Measurements from ENCODE around the gene MAP6.

MAP6 gene

DNA sequence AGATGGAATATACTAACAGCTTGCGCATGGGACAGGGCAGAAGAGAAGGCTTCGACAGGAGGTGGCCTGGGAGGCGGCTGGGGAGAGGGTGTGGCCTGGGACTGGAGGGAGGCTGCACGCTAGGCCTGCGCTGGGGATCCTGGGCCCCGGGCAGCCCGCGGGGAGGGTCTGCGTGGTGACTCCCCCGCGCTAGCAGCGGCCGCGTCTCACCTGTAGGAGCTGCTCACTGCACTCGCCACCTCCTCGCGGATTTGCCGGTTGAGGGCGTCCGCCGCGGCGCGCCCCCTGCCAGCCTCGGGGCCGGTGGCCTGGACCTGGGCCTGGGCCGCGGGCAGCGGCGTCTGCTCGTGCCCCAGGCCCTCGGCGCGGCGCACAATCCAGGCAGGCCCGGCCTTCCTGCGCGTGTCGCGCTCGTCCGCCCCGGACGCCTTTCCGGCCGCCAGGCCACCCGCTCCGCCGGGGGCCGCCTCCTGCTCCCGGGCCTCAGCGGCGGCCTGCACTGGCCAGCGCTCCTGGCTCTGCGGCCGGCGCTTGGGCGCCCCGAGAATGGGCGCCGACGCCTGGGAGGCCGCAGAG, 1.5 kb downstream of the MAP6 start:
- DNase-seq (ENCODE audit: low read depth in 3 of 3), result no peak

DNA sequence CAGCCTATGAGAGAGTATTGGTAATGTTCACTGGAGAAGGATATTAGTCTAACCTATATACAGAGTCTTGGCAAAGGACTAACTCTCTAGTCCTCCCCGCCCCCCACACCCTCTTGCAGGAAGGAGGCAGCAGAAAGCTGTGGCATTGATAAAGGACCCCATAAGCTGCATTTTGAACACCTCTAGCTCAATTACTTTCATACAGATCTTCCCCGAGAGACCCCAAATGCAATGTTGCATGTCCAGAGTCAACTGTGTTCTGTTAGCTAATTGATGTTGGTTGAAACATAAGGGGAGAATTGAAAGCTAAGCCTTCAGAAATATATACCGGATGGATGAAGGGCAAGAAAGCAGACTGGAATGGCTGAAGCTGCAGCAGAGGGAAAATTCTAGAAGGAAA, 2.8 kb downstream of the MAP6 start:
- no peak for DNase-seq (ENCODE audit: low read depth in 3 of 3)

DNA sequence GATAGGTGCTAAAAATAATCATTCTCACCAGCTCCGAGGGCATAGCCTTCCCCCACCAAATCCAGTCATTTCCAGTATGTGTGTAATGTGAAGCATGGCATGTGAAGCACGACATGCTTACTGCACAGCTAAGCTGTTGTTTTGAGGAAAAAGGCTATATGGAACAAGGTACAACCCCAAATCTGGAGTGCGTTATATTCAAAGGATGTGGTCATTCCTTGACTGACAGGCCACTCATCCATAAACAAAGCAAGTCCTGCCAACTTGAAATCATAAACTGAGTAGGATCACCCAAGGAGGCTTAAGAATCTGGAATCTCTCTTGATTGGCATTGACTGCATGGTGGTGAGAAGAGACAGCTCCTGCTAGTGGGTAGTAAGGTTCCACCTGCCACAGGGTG, 3.7 kb downstream of the MAP6 start:
- no peak for DNase-seq (ENCODE audit: low read depth in 3 of 3)

DNA sequence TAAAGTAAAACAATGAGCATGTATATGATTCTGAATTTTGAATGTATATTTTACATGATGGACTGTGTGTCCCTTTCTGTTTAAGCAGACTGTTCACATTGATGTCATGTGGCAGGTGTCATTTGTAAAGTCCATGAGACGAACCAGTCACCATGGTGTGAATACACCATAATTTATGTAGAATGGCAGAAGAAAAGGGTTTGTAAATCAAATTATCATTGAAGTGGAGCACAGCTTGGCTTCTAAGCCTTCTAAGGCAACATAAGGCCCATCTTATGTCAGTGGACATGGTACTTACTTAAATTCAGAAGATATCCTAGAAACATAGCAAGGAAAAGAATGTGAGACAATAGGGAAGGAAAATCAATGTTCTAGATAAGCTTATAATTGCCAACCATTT, 4.4 kb downstream of the MAP6 start:
- no peak for DNase-seq (ENCODE audit: low read depth in 3 of 3)

DNA sequence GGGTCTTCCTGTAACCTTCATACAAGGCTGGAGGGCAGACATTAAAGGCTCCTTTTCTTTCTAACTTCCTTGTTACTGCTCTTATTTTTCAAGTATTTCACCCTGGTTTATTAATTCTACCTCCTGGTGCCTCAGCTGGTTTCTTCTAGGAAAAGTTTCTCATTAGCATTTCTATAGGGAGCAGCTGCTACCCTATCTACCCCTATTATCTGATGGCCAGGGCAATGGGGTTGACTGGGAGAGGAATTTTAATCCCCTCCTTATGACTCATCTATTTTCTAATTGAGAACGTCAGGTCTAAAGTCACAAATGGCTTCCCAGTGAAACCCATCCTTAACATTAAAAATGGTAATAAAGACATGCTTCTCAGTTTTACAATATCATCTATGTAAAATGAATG, 5.0 kb downstream of the MAP6 start:
- no peak for DNase-seq (ENCODE audit: low read depth in 3 of 3)

DNA sequence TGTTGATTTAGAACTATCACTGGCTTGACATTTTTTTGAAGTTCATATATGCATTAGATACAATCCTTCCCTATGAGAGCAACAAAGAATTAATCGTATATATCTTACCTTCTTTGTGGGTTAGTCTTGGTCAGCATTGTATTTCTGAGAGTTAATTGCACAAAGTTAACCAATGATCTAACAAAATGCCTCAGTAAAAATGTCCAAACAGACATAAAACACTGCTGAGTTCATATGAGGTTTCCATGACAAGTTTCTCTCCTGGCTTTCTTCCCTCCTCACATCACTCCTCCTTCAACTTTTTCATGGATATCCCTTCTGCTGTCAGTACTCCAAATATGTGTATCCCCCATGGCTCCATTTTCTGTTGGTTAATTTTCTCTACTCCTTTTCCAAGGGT, 9.0 kb downstream of the MAP6 start:
- DNase-seq (ENCODE audit: low read depth in 3 of 3), result no peak

DNA sequence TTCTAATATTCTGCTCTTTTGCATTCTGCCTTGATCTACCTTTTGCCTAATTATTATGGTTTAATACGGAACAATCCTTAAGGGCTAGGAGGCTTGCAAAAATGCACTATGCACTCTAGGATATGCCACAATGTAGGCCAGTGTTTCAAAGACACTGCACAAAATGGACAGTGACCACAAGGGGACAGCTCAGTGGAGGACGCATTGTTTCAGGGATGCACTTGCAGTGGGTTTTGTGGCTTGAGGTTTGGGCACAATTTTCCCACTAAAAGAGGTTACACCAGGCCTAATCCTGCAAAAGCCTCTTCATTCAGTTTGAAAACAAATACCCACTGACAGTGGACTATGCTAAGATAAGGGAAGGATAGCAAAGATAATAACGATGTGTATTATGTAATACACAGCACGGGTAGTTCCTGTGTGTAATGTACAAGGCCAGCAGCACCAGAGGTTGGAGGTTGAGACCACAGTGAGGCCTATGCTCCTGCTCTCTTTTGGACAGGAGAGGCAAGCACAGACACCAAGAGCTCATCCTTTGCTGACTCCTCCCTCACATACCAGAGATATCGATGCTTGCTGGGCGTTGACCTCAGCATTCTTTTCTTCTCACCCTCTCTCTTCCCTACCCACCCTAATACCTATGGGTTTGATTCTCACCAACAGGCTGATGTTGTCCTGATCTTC, 12.7 kb downstream of the MAP6 start:
- DNase-seq (ENCODE audit: low read depth in 3 of 3), result no peak

DNA sequence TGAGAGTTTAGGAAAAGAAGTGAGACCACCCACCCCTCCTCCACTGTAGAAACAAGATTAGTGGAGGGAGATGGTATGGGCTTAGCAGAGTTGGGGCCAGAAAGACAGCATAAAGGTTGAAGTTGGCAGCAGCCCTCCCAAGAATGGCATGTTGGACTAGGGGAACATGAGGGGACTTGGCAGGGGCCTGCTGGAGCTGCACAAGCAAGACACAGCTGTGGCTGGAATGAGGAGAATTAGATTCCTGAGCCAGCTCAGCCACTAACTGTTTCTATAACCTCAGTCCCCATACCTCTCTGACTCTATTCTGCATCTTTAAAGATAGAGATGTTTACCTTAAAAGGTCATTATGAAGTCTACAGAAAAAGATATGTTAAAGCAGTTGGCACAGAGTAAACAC, 13.2 kb downstream of the MAP6 start:
- DNase-seq (ENCODE audit: low read depth in 3 of 3), result no peak

DNA sequence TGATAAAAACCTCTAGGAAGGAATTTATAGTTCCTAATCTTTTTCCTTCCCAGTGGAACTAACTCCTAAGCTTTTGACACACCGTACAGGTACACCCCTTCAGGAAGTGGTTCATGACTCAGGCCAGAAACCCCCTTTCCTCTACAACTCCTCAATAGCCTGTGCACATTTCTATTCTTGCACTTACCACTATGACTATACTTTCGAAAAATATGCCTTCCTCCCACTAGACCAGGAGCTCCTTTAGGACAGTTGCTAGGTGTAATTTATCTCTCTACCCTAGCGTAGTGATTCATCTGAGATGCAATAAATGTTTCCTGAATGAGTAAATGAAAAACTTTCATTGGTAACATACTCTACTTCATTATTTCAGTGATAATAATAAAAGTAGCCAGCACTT, 14.5 kb downstream of the MAP6 start:
- DNase-seq (ENCODE audit: low read depth in 3 of 3), result no peak

DNA sequence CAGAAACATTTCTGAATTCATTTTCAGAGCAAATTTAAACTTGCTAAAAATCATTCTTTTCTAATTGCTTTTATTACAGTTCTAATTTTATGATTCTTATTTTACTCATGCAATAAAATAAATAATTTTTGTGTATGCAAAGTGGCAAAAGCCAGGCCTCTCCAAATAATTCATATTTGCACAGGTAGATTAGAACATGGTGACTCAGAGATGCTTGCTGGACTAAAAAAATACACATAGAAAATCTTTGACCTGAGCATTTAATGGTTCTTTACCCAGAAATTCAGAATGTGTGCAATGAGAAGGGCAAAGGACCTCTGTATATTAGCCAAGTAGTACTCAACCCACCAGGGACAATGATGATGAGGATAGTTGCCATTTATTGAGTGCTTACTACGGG, 15.3 kb downstream of the MAP6 start:
- DNase-seq (ENCODE audit: low read depth in 3 of 3), result no peak

DNA sequence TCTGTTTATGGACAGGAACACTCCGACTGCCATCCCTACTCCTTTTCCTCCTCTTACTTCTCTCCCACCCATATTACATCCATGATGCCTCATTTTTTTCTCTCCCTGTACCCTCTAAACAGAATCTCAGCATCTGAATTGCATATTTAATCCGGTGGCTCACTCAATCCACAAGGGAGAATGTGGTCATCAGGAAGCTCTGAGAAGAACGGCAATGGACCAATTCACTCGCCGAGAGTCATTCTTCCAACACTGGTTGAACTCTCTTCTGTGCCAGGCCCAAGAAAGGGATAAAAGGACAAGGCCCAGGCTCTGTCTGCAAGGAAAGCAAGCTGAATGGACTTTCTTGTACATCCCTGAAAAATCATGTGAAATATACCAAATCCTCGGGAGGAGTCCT, 15.9 kb downstream of the MAP6 start:
- DNase-seq (ENCODE audit: low read depth in 3 of 3), result no peak

DNA sequence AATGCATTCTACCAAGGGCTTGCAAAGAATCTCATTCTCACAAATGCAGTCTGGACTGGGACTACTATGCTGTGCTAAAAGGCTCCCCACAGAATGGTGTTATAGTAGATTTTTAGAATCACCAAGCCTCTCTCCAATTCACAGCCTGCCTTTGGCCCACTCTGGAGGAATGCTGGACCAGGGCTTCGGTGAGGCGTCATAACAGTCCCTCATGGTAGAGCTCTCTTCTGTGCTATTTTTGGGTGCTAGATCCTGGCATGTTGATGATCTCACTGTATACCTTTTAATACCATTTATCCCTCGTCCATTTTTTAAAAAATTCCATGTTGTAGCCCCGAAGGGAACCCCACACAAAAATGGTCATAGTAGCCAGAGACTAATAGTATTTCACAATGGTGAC, 17.6 kb downstream of the MAP6 start:
- no peak for DNase-seq (ENCODE audit: low read depth in 3 of 3)

DNA sequence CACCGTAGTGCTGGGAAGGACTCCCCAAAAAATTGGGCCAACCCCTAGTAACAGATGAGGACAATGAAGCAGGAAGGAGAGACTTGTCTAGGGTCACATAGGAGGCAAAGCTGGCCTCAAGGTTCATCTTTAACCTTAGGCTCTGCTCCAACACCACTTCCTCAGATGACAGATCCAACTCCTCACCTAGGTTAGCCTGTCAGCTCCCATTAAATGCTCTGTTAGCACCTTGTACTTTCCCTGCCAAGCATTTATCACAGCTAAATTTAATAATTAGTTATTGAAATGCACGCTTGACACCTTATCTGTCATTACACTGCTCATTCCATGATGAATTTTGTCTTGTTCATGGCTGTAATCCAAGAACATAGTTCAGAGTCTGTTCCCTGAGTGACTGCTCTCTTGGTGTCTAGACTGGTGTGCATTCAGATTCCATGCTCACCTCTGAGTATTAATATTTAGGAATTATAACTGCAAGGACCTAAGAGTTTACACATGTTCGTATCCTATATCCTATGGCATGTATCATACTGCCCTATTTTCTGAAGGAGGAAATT, 18.6 kb downstream of the MAP6 start:
- DNase-seq (ENCODE audit: low read depth in 3 of 3), result no peak

DNA sequence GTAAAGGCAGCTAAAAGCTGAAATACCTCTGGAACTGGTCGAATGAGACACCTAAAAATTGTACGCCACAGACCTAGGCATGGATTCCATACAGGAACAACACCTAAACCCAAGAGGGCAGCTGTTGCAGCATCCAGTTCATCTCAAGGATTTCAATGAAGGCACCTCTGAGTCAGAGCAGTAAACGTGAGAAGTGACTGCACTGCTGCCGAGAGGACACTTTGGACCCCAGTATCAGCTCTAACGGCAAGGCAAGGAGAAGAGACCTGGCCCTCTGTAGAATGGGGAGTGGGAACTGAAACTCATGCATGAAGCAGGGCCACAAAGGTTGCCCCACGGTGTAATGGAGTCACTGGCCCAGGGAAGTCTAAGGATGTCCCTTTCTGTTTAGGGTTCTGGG, 23.9 kb downstream of the MAP6 start:
- DNase-seq (ENCODE audit: low read depth in 3 of 3), result no peak

DNA sequence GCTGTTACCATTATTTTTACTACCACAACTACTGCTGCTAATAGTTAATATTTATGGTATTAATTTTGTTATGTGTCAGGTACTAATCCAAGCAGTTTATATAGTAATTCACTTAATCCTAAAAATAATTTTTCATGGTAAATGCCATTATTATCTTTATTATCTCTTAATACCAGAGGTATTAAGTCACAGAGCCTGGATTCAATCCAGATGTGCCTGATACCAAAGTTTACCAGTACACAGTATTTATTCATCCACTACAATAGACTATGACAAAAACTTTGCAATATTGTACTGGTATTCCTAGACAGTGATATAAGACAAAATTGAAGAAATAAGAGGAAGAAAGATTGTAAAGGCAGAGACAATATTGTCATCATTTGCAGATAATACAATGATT, 24.5 kb downstream of the MAP6 start:
- DNase-seq (ENCODE audit: low read depth in 3 of 3), result no peak

DNA sequence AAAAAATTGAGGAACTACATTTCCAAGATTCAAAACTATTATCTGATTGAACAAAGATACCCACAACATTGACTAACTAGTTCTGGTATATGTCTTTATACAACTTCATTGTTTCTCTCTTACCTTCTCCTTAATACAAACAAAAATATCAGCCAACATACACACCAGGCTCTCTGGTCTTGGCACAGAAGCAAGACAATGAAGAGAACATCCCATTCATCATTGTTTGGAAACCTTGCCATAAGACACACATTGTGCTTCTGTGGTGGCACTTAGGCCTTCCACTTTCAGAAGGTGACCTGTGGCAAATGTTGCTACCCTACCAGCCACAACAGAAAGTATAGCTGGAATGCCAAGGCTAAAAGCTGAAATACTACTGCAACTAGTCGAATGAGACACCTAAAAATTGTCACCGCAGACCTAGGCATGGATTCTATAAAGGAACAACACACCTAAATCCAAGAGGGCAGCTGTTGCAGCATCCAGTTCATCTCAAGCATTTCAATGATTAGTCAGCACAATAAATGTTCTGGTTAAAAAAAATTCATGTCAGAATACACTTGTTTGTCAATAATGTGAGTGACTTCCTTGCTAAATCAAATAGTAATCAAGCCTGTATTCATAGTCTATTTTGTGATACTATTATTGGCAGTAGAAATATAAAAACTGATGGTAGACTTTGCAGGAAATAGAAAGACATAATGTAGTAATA, 26.3 kb downstream of the MAP6 start:
- no peak for DNase-seq (ENCODE audit: low read depth in 3 of 3)

DNA sequence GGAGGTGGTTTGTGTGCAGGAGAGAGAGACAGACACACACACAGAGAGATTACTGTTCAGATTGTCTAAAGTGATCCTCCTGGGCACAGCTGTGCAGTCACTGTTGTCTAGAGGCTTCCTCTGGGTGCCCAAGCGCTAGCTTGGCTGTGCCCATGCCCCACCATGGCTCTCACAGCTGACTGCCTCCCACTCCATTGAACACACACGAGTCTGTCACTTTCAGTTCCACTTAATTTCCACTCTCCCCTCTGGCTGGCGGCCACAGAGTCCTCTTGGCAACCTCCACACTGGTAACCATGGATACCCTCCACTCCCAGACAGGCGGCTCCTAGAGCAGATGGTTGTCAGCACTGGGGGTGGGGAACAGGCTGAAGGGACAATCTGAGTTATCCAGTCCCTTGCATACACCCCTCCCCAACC, 29.1 kb downstream of the MAP6 start:
- no peak for DNase-seq (ENCODE audit: low read depth in 3 of 3)

DNA sequence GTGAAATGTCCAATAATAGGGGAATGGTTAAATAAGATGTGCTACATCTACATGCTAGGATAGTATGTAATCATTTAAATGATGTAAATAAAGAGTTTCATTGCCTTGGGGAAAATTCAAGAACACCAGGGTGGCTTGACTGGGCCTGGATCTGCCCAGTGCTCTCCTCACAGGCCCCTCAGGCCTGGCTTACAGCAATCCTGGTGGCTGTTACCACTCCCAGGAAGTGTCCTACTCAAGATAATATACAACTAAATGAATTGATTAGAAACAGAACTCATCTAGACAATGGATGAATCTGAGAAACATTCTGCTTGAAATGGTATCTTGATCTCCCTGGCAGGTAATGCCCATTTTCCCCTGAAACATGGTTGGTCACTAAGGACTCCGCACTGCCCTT, 30.8 kb downstream of the MAP6 start:
- no peak for DNase-seq (ENCODE audit: low read depth in 3 of 3)

DNA sequence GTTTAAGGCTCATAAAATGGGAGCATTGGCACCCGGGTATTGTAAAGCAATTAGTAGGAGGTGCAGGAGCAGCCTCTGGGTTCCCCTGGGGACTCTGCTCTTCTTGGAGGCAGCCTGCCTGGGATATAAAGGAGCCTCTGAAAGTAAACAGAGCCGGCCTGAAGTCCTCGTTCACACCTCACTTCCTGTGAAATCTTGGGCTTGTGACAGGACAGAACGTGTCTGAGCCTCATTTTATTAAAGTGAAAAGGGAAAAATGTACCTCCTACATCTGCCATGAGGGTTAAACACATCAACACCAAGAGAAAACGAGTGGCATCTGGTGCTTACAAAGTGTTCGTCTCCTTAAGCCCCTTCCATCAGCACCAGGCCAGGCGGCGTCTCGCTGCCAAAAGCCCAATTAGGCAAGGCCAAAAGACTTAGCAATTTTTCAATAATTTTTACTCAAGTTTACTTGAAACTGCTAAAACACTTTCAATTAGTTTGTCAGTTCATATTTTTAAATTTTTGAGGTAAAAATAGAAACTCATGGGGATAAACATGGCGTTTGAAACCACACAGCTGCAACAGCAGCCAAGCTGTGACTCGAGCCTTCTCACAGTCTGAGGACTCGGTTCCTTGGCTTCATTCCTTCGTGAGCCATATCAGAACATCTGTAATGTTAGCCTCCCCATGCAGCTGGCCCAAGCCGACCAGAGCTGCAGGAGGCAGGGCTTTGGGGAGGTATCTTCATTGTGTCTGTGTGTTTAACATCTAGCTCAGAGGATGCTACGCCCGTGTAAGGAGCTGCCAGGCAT, 33.6 kb downstream of the MAP6 start:
- no peak for DNase-seq (ENCODE audit: low read depth in 3 of 3)

DNA sequence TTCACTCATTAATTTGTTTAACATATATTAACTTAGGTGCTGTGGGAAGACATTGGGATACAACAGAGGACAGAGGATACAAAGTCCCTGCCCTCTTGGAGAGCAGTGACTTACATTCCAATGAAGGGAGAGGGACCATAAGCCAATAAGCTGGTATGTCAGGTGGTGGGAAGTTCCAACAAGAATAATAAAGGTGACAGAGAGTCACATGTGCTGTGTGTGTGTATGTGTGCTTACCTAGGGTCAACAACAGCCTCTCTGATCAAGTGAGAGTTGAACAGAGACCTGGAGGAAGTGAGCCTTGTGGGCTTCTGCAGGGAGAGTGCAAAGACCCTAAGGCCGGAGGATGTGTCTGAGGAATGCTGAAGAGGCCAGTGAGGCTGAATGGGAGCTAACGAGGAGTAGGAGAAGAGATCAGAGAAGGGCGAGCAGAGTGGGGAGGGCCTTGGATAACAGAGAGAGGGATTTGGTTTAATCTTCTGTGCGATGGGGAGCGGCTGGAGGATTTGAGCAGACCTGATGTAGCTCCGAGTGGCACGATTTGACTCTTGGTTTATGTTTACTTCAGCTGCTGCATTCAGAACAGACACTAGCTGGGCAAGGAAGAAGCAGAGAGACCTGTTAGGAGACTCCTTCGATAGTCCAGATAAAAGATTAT, 35.3 kb downstream of the MAP6 start:
- no peak for DNase-seq (ENCODE audit: low read depth in 3 of 3)

DNA sequence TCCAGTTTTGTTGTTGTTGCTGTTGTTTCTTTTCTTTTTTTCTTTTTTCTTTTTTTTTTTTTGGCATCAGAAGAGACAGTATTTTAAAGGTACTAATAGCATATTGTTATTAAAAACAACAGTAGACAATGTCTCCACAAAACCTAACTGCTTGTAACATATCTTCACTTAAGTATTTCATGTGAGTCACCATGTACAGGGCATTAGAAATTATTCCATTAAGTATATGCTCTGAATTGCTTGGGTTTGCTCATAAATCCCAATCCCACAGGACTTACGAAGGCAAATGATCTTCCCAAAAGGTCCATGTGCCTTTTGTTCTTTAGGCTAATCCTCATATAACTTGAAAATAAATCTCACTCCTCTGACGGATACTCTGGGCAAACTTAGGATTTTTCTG, 35.9 kb downstream of the MAP6 start:
- no peak for DNase-seq (ENCODE audit: low read depth in 3 of 3)

DNA sequence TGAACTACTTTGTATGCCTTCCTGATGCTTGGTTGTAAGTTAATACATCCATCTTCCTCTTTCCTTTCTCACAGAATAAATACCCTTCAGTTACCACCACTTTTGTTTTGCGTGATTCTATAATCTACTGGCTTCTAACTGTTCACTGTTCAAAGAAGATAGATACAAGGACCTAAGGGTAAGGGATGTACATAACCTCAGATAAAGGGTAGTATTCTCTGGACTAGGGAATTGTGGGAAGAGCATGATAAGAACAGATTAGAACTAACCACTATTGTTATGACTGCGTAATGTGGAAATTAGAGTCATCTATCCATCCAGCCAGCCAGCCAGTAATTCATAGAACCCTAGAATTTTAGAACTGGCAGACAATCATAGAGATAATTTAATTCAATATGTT, 36.4 kb downstream of the MAP6 start:
- no peak for DNase-seq (ENCODE audit: low read depth in 3 of 3)
